GM12892 (cell line): ENCODE results near the gene SPATA32.

ENCODE experiments used
- DNase-seq: peaks from one replicate; pipeline ENCODE4 v3.0.0; 2011; ENCODE audit not compliant: insufficient read length
- FAIRE-seq: peaks from 2 replicates; lab custom pipeline; 2011; peaks lifted over from hg19 to GRCh38; lab: Jason Lieb, UNC
- POLR2A ChIP-seq: IDR thresholded peaks from 2 replicates; pipeline ENCODE4 v1.6.1; 2011; ENCODE audit warnings: low read depth, low read length, control low read depth
- POLR2AphosphoS5 ChIP-seq: IDR thresholded peaks from 2 replicates; pipeline ENCODE4 v1.6.1; 2011; ENCODE audit warnings: low read depth, low read length, control low read depth
- TAF1 ChIP-seq: IDR thresholded peaks from 2 replicates; pipeline ENCODE4 v1.6.1; 2011; ENCODE audit warnings: low read depth, mild to moderate bottlenecking, control low read depth, low read length, borderline replicate concordance

SPATA32 gene

GRCh38 chr17:45222289-45222995 is 39.5 kb downstream of the SPATA32 start:
- peak; percentile 82 for FAIRE-seq
- peak; percentile 44 for DNase-seq
- no peak for TF ChIP-seq TAF1
- TF ChIP-seq POLR2A = no peak
- TF ChIP-seq POLR2AphosphoS5 = no peak

- TF ChIP-seq POLR2A (no peak), TAF1 (no peak)
- DNase-seq (no peak), FAIRE-seq (no peak)
Measured at GRCh38 chr17:45222014-45222288, 39.9 kb downstream of the SPATA32 start.

- no peak for TF ChIP-seq TAF1
- TF ChIP-seq POLR2A = peak; percentile 64; the same call in 1 of the 2 replicates
- TF ChIP-seq POLR2AphosphoS5 = no peak
- FAIRE-seq (peak; percentile 64), DNase-seq (peak; percentile 63)
Measured at GRCh38 chr17:45221081-45222013, 40.5 kb downstream of the SPATA32 start, which contains the start of gene FMNL1. TSS of gene FMNL1 (plus strand) at chr17:45221885. CDS start at chr17:45222125, 240 bp downstream.

- TF ChIP-seq POLR2A (no peak), POLR2AphosphoS5 (no peak), TAF1 (no peak)
- peak; percentile 24 for FAIRE-seq
- DNase-seq = no peak
Measured at GRCh38 chr17:45220079-45220478, 41.8 kb downstream of the SPATA32 start.

GRCh38 chr17:45218895-45219661 is 42.8 kb downstream of the SPATA32 start:
- DNase-seq (no peak), FAIRE-seq (peak; percentile 97)
- no peak for TF ChIP-seq TAF1
